ENCODE results near the gene OR52B2.

OR52B2 gene

DNA sequence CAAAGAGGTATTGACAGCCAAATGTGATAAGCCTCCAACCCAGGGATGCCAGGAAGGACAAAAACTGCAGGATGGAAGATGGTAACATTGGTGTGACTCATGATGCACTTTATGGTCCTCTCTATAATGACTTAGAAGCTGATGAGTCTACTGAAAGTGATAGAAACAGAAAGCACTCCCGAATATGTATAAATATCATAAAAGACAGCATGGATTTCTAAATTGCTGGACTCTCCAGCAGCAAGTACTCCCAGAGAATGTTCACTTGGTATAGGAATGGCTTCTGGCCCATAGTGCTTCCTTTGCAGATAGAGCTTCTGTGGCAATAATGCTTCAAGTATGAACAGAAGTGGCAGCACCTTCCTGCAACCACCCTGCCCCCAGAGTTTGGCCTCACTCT is at the start of gene OR52B2:
Gene OR52B2, minus strand, starts transcription at position 101 of the 400 bp plus-strand sequence. Its CDS starts 0 bp downstream, at position 101.
- no peak for DNase-seq

DNA sequence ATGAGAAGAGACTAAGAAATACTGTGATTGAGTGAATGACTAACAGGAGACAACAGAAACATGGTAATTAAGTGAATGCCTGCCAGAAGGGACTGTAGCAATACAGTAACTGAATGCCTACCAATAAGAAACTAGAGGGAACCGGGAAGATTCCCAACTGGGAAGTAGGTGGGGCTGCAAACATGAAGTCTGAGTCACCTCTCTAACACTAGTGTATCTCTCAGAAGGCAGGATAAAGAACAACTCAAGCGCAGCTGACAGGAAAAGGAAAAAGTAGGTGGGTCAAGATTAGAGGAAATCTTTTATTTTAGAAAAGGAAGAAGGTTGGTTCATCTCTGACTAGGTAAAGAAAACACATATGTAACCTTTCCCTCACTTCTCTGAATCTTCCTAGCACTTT is 49.2 kb upstream of the OR52B2 start:
- no peak for DNase-seq

DNA sequence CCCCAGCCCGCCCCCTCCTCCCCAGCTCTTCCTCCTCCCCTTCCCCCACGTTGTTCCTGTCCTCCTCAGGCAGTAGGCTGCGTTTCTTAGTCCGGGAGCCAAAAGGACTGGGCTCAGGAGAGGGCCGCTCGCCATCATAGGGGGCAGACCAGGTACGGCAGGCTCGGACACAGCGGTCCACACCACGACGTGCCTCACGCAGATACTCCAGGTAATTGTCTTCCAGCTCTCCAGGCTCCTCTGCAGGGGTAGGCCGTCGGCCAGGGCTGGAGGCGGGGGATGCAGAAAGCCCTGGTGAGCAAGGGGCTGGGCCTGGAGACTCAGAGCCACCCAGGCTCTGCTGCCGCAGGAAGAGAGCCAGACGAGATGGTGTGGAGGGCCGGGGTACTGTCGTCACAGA is 47.6 kb upstream of the OR52B2 start:
- DNase-seq: no peak

DNA sequence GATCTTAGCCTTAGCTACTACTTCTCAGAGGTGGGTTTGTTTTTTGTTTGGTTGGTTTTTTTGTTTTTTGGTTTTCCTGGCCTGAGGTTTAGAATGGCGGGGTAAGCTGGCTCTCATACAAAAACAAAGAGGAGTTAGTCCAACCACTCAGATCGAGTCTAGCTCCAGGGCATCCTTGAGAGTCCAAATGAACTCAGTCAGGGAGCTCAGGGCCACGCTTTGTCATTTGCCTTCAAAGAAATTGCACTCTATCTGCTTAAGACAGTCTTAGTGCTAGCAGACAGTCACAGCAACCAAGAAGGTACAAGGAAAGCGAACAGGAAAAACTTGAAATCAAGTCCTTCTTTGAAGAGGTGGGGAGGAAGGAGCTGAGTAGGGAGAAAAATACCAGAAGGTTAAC is 46.4 kb upstream of the OR52B2 start:
- DNase-seq: no peak

DNA sequence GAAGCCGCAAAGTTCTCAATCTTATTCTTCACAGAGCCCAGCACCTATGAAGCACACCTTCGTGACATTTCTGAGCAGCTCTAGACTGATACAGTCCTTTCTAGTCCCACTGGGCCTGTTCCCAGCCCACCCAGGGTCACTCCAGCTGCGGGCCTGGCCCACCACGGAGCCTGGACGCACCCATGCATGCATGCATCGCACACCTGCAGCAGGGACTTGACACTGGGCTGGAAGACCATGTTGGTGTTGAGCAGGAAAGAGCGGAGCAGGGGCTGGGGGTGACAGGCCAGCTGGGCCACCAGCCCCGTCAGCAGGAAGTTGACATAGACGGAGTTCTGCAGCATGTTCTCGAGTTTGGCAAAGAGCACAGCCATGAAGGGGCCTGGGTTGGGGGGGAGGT is 44.4 kb upstream of the OR52B2 start:
- no peak for DNase-seq

DNA sequence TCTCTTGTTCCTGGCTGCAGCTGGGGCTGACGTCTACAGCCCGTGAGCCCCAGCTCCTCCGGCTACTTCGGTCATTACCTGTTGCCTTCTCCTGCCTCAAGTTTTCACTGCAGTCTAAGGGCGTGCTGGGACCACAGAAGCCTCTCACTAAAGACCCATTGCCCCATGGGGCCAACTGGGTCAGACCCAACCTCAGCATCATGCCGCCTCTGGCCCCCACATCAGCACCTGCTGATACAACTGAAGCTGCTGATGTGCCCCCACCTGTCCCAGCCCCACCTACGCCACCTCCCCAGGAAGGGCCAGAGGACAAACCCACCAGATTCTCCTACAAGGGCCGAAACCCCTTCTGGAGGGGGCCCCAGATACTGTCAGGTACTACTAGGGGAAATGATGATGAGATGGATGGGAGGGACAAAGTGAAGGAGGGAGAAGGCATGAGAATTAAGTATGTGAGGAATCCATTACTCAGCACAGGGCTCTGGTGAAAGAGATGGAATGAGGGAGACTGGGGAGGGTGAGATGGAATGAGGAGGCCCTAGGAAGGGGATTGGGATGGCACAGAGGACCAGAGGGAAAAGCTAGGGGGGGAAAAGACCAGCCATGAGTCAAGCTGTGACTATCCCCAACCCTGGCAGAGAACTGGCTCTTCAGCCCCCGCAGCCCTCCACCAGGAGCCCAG is 40.3 kb upstream of the OR52B2 start:
- no peak for DNase-seq

DNA sequence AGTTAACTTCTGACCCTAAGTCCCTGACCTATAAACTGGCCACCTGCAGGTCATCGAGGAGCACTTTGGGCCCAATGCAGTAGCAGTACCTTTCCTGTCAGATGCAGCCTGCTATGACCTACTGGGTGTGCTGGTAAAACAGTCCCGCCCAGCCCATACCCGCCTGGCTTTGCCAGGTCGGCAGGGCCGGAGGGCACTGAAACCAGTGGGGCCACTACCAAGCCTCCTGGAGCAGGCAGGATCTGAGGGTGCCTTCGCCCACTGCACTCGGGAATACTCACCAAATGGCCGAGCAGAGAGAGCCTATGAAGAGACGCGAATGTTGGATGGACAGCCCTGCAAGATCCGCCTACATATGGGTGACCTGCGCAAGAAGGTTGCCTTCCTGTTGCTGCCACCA is 39.7 kb upstream of the OR52B2 start:
- DNase-seq: no peak

DNA sequence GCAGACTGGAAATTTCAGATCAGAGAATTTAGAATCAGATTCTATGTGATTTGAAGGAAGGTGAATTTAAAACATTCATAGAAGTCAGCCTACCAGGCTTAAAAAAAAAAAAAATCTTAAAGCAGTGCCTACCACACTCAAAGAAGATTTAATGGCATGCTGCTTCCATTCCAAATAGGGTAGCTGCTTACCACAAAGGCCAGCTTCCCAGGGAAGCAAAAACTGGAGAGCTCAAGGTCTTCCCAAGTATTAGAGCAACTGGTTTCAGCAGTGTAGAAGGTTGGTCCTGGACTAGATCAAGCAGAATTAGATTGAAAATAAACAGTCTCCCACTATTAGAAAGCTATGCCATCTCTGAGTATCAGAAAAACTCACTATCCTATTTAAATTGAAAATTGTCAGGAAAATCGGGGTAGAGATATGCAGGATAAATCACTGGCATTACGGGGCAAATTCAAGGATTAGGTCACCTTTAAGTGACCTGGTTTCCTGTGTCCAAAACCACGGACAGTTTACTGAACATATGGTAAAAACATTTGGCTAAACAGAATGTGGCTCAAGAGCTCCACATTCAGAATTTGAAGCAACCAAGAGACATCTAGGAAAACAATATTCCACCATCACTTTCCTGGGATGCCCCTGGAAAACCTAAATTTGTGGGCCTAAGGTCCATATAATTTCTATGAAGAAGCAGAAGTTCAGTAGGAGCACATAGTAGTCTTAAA is 36.5 kb upstream of the OR52B2 start:
- DNase-seq: no peak

DNA sequence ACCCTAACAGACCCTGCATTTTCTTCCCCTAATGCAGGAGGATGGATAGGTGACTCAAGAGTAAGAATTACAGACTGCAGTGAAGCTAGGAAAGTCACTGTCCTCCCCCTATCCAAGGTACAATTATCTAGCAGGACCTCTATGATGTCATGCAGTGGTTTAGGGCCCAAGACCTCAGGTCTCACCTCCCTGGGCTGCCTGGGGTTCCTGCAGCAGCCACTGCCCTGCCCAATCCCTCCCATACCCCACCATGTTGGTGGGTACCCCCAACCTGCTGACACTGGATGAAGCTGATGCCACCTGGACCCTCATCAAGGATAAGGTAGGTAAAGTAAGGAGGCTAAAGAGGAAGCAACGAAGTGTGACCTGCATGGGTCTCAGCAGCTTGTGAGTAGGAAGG is 35.2 kb upstream of the OR52B2 start, which contains the start of gene C11orf42:
Gene C11orf42, plus strand, starts transcription at position 192 of the 400 bp plus-strand sequence. Its CDS starts 59 bp downstream, at position 251.
- DNase-seq: no peak

DNA sequence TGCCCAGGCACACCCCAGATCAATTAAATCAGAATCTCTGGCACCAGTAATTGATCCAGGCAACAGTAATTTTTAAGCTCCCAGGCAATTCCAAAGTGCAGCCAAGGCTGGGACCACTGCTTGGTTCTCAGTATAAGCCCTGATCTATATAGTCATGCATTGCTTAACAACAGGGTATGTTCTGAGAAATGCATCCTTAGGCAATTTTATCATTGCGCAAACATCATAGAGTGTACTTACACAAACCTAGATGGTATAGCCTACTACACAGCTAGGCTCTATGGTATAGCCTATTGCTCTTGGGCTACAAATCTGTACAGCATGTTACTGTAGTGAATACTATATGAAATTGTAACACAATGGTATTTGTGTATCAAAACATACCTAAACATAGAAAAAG is 34.6 kb upstream of the OR52B2 start:
- DNase-seq: no peak

DNA sequence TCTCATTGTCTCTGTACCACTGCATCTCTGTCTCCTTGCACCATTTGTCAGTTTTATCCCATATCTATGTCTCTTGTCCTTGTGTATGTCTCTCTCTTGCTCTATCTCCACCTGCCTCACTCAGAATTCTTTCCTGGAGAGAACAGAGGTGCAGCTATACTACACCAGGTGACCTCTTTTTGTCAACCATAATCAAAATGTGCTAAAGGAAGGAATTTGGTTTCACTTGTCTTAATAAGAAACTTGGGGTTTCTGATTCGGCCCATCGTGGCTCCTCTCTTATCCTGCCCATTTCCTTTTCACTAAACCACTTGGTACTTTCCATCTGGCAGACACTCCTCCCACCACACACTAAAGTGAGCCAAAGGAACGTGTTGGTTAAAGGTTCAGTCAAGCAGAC is 33.2 kb upstream of the OR52B2 start:
- no peak for DNase-seq

DNA sequence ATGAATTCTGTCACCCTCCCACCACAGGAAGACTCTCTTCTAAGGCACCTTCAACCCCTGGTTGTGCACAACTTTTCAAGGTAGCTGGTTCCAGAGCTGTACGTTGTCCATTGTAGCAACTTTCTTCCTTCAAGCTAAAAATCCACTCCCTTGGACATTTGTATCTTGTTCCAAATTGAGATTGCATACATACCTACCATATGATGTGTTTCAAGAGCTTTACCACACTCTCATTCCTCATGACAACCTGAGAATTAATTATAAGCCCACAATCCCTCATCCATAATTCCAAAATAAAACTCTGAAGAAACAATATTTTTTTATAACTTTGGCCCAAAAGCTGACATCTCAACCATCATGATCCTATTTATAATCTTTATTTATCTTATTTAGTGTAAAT is 31.9 kb upstream of the OR52B2 start:
- no peak for DNase-seq

DNA sequence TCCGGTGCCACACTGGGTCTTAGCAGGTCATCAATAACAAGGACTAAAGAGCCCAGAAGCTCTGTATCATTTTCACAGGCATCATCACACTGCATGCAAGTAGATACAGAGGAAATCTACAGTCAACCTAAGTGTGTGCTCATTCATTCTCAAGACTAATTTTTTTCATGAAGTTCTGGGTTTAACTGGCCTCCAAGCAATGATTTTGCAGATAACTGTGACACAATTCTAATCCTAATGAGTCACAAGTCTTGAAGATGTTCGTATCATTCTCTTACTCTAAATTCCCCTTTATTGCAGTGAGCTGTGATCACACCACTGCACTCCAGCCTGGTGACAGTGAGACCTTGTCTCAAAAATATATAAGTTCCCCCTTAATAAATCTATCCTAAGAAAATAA is 31.4 kb upstream of the OR52B2 start:
- no peak for DNase-seq

DNA sequence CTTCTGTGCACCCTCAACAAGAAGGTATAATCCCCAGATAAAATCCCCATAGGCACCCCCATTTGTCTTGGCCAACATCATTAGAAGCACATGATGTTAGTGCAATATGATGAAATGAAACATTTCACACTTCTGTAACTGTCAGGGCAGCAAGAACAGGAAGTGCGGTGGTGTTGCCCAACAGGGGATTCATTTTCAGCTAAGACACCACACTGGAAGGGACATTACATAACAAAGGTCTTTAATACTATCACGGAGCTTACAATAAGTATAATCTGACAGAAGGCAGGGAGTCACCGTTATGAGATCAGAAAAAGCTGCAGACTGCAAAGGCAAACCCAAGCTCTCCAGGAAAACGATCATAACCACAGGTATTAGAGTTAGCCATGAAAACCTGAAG is 30.8 kb upstream of the OR52B2 start:
- DNase-seq: no peak

DNA sequence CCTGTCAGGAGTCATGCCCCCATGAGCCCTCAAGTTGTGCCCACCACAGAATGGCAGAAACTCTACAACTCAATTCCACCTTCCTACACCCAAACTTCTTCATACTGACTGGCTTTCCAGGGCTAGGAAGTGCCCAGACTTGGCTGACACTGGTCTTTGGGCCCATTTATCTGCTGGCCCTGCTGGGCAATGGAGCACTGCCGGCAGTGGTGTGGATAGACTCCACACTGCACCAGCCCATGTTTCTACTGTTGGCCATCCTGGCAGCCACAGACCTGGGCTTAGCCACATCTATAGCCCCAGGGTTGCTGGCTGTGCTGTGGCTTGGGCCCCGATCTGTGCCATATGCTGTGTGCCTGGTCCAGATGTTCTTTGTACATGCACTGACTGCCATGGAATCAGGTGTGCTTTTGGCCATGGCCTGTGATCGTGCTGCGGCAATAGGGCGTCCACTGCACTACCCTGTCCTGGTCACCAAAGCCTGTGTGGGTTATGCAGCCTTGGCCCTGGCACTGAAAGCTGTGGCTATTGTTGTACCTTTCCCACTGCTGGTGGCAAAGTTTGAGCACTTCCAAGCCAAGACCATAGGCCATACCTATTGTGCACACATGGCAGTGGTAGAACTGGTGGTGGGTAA is 29.2 kb upstream of the OR52B2 start, which contains the start of gene OR52W1:
Gene OR52W1, plus strand, starts transcription at position 51 of the 637 bp plus-strand sequence. Its CDS starts 0 bp downstream, at position 51.
- DNase-seq: no peak

DNA sequence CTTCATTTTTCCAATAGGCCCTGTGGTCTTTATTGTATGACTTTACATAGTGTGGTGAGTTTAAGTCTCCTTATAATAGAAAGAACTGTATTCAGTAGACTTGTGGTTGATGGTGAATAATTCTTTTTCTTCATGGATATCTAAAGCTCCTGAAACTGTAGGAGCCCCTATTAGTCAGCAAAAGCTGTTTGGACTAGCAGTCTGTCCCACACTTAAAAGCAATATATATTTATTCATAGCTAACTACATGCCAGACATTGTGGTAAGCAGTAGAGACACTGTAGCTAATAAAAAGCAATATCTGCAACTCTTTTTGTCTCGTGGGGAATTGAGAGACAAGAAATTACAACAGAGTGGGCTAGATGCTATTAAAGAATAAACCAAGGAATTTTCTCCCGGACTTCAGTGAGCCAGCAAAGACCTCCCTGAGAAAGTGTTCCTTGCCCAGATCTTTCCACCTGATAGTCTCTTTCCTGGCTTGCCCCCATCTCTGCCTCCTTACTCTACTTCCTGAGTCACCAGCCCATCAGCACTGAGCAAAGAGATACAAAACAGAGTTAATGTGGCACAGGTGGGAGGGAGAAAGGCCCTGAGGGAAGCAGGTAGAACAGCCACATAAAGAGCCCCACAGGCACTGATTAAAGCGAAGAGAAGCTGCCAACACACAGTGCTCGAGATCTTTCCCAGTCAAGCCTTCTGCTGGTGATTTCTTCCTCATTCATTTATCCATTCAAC is 27.5 kb upstream of the OR52B2 start:
- no peak for DNase-seq

DNA sequence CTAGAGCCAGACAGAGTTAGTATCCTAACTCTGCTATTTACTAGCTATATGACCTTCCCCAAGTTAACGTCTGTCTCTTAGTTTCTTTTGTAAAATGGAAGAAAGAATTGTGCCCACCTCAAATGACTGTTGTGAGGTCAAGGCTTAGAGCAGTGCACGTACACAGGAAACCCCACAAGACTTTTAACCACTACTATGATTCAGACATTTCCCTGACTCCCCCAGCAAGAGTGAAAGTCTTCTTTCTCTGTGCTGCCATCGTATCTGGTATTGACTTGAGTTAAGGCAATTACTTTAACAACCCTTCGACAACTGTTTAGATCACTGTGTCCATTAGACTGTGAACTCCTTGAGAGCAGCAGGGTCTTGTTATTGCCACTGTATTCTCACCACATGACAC is 26.3 kb upstream of the OR52B2 start:
- DNase-seq: no peak

DNA sequence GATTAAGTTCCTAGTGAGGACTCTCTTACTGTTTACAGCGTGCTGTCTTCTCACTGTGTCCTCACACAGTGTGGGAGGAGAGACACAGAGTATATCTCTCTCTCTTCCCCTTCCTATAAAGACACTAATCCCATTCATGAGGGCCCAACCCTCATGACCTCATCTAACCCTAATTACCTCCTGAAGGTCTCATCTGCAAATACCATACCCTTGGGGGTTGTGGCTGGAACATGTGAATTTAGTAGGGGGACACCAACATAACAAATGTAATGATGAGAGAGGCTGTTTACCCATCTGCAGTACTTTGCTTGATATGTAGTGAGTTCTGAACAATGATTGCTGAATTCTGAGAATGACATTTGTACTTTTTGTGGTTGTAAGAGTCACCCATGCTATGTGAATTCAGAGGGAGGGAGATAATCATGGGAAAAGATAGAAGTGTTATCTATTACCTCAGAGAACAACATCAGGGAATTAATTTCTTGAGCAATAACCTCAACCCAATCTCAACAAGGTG is 24.0 kb upstream of the OR52B2 start:
- DNase-seq: no peak

DNA sequence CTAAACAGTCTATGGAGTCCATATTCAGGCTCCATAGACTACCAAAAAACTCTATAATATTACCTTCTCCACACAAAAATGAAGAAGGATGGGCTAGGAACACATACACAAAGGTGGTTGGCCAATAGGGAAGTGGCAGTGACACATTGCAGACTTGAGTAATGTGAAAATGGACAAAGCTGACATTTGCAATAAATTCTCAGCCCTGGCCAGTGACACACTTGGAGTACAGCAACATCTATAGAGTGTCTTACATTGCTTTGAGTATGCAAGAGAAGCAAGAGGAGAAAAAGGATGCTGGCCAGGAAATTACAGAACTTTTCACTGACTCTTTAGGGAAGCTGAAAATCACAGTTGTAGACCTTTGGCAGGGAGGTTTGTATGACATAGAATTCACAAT is 21.6 kb upstream of the OR52B2 start:
- no peak for DNase-seq

DNA sequence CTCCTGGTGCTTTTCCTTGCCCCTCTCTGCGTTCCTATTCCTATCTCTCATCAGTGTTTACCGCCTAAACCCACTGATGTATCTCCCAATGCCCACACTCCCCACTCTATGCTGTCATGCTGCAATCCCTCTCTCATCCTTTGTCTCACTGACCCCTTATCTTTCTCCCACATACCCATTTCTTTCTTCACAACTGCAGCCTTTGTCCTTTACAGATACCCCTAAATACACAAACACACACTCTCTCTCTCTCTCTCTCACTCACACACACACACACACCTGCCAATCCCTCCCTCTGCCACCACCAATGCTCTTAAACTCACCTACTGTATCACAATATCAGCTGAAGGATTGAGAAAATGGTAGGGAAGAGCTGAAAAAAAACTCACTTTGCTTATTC is 5.3 kb upstream of the OR52B2 start:
- no peak for DNase-seq

DNA sequence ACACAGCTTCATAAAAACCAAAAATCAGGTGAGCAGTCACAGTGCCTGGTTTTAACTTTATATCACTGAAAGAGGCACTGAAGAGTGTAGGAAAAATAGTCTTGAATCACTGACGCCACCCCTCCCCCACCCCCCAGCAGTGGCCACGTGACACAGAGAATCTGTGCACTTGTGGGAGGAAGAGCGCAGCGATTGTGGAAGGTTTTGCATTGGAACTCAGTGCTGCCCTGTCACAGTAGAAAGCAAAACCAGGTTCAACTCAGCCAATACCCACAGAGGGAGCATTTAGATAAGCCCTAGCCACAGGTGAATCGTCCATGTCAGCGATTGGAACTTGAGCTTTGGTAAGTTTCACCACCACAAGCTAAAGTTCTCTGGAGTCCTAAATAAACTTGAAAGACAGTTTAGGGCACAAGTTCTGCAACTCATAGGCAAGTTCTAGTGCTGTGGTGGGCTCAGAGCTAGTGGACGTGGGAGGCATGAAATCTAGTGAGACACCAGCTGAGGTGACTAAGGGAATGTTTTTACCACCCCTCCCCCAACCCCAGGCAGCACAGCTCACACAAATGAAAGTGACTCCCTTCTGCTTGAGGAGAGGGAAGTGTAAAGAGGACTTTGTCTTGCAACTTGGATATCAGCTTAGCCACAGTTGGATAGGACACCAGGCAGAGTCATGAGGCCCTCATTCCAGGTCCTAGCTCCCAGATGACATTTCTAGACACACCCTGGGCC is 13.3 kb downstream of the OR52B2 start:
- no peak for DNase-seq

DNA sequence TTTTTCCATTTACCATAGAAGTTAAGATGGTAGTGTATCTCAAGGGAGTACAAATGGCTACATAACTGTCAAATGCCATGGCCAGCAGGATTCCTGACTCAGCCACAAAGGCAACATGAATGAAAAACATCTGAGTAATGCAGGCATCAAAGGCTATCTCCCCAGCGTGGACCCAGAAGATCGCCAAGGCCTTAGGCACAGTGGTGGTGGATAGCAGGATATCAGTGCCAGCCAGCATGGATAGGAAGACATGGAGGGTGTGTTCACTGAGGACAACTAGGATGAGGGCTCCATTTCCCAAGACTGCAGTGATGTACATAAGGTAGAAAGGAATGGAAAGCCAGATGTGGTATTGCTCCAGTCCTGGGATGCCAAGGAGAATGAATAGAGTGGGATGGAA is 18.0 kb downstream of the OR52B2 start:
- DNase-seq: no peak
